NCI-H146 treated with DMSO at 0.1 percent for 48 hours (cell line): Measurements from ENCODE around the gene ACOT7.
"Not testable (repeated sequence)": the region's sequence is repeated elsewhere in the genome, so short reads cannot be mapped to it uniquely, and the experiment has no call there.

ENCODE experiments used
- DNase-seq: peaks from one replicate; lab custom pipeline; 2025; ENCODE audit not compliant: unreplicated experiment; lab: John Stamatoyannopoulos, UW

Gene ACOT7

GRCh38 chr1:6393400-6394187 is at the start of gene ACOT7:
ACOT7 (minus strand) TSS chr1:6393767; CDS start chr1:6393399, 368 bp downstream.
- peak; percentile 42 for DNase-seq

- DNase-seq, result no peak
Measured at GRCh38 chr1:6441586-6441985, 48.0 kb upstream of the ACOT7 start.

GRCh38 chr1:6440198-6441126 is 46.9 kb upstream of the ACOT7 start:
- no peak for DNase-seq

- peak; percentile 51 for DNase-seq
Measured at GRCh38 chr1:6438047-6438525, 44.5 kb upstream of the ACOT7 start.

- DNase-seq, result not testable (repeated sequence)
Measured at GRCh38 chr1:6437012-6437700, 43.6 kb upstream of the ACOT7 start.

GRCh38 chr1:6436277-6436676 is 42.7 kb upstream of the ACOT7 start:
- not testable (repeated sequence) for DNase-seq

GRCh38 chr1:6435547-6435946 is 42.0 kb upstream of the ACOT7 start:
- DNase-seq, result no peak

- no peak for DNase-seq
Measured at GRCh38 chr1:6435129-6435528, 41.6 kb upstream of the ACOT7 start.

- no peak for DNase-seq
Measured at GRCh38 chr1:6434186-6434585, 40.6 kb upstream of the ACOT7 start.

- DNase-seq, result not testable (repeated sequence)
Measured at GRCh38 chr1:6431645-6432579, 38.3 kb upstream of the ACOT7 start.

GRCh38 chr1:6429660-6430411 is 36.3 kb upstream of the ACOT7 start:
- DNase-seq, result not testable (repeated sequence)

GRCh38 chr1:6428453-6428852 is 34.9 kb upstream of the ACOT7 start:
- not testable (repeated sequence) for DNase-seq

- DNase-seq, result no peak
Measured at GRCh38 chr1:6427441-6428390, 34.1 kb upstream of the ACOT7 start.

GRCh38 chr1:6426972-6427350 is 33.4 kb upstream of the ACOT7 start:
- no peak for DNase-seq

GRCh38 chr1:6426277-6426971 is 32.9 kb upstream of the ACOT7 start:
- DNase-seq, result no peak

- no peak for DNase-seq
Measured at GRCh38 chr1:6425658-6426057, 32.1 kb upstream of the ACOT7 start.
